CD4-positive, CD25-positive, alpha-beta regulatory T cell (primary cell): ENCODE results near the gene CNNM4. TPM values are rescaled to one million over a fixed set of nuclear protein-coding genes. Genes with fewer than 3 reads are reported as not detected.

Experiments used
- ATAC-seq, 2 donors: fragments of 150-1000 bp; cut with Tn5 transposase; one replicate each; pipeline ENCODE4 v1.10.0; 2021; ENCODE audit warnings: low read depth in 2 of 2, moderate number of reproducible peaks in 2 of 2, moderate library complexity in 1 of 2
- DNase-seq, 3 donors: peaks; one replicate each; pipeline versions ENCODE4 v3.0.0 to v3.0.0-alpha.2; 2012 to 2022; ENCODE audit warnings: mixed read lengths in 1 of 3
- H3K27ac ChIP-seq: one replicate; pipeline ENCODE4 v1.7.0; 2013; ENCODE audit warnings: mild to moderate bottlenecking, low read length; ENCODE audit not compliant: insufficient read depth, poor library complexity, severe bottlenecking
- H3K27me3 ChIP-seq: one replicate; pipeline ENCODE4 v1.7.0; 2013; ENCODE audit warnings: low read length; ENCODE audit not compliant: control insufficient read depth, insufficient read depth
- H3K36me3 ChIP-seq: one replicate; pipeline ENCODE4 v1.7.0; 2013; ENCODE audit warnings: mild to moderate bottlenecking, low read length, moderate library complexity; ENCODE audit not compliant: control insufficient read depth, insufficient read depth
- H3K4me1 ChIP-seq: 2 replicates; pipeline ENCODE4 v1.7.0; 2013; ENCODE audit warnings: mild to moderate bottlenecking, low read length; ENCODE audit not compliant: insufficient read depth, control insufficient read depth, poor library complexity, severe bottlenecking
- H3K4me3 ChIP-seq: one replicate; pipeline ENCODE4 v1.7.0; 2013; ENCODE audit warnings: low read depth, mild to moderate bottlenecking, low read length, moderate library complexity
- H3K9me3 ChIP-seq, 2 experiments: 1 replicate in 1 of 2; 2 replicates in 1 of 2; pipeline ENCODE4 v1.7.0; 2013; ENCODE audit warnings: low read length in 2 of 2, mild to moderate bottlenecking in 1 of 2, moderate library complexity in 1 of 2; ENCODE audit not compliant: control insufficient read depth in 2 of 2
- H3K27ac Mint-ChIP-seq, 3 donors: one replicate each; pipeline ENCODE4 v1.8.0; 2020 to 2022; ENCODE audit warnings: mild to moderate bottlenecking in 3 of 3, mixed read lengths in 3 of 3, moderate library complexity in 2 of 3
- H3K27me3 Mint-ChIP-seq: one replicate; pipeline ENCODE4 v1.8.0; 2022; ENCODE audit warnings: mild to moderate bottlenecking, mixed read lengths
- H3K36me3 Mint-ChIP-seq: one replicate; pipeline ENCODE4 v1.8.0; 2020; ENCODE audit warnings: mixed read lengths
- H3K4me1 Mint-ChIP-seq, 4 donors: one replicate each; pipeline ENCODE4 v1.8.0; 2020 to 2022; ENCODE audit warnings: mixed read lengths in 4 of 4, mild to moderate bottlenecking in 1 of 4
- H3K4me3 Mint-ChIP-seq, 4 donors: one replicate each; pipeline ENCODE4 v1.8.0; 2020 to 2022; ENCODE audit warnings: mild to moderate bottlenecking in 4 of 4, mixed read lengths in 4 of 4, moderate library complexity in 3 of 4
- H3K9me3 Mint-ChIP-seq, 7 donors: one replicate each; pipeline ENCODE4 v1.8.0; 2020 to 2022; ENCODE audit warnings: mixed read lengths in 7 of 7, mild to moderate bottlenecking in 3 of 7, moderate library complexity in 2 of 7
- polyA plus RNA-seq, 4 donors: library from polyadenylated mRNA; unstranded; fragments of 300-500 nt; fragmentation: Illumina TruSeq; gene quantifications; one replicate each; pipeline ENCODE4 v1.2.3, GENCODE V29; 2021
- total RNA-seq: library from RNA; stranded (reverse); gene quantifications from one replicate; pipeline ENCODE4 v1.2.3, GENCODE V29; 2022

The CNNM4 gene
- total and polyA plus RNA-seq, 5 donors from 2014 or later = 0.98 to 11.2 (median 3.1) TPM

- DNase-seq = no peak
- Histone ChIP-seq H3K4me3 (no peak overlapping the region), H3K27me3 (no peaks in the 10 kb centered on the region), H3K4me1 (peaks cover 26% of the 10 kb centered on the region), H3K36me3 (no peaks in the 10 kb centered on the region), H3K27ac (no peak overlapping the region), H3K9me3 (no peaks in the 10 kb centered on the region)
- Mint-ChIP-seq H3K27me3 (no peaks in the 10 kb centered on the region), H3K4me3 (peak overlapping the region in 1 of 4 donors; percentile 20), H3K4me1 (peaks cover 18 to 57% (median 32%) of the 10 kb centered on the region in 4 donors), H3K36me3 (peaks cover 14% of the 10 kb centered on the region), H3K27ac (peak overlapping the region in 2 of 3 donors; percentile 15 to 51), H3K9me3 (no peaks in the 10 kb centered on the region)
- no peak for ATAC-seq
Observed at GRCh38 chr2:96809951-96810782, 49.5 kb downstream of the CNNM4 start.

GRCh38 chr2:96810783-96811192 is 50.1 kb downstream of the CNNM4 start:
- no peak overlapping the region for H3K27ac ChIP-seq
- H3K9me3 ChIP-seq = no peaks in the 10 kb centered on the region
- ATAC-seq (no peak), DNase-seq (no peak)
- Mint-ChIP-seq H3K4me3 (no peak overlapping the region), H3K27me3 (no peaks in the 10 kb centered on the region), H3K27ac (peak overlapping the region; percentile 35 to 69 (median 51)), H3K9me3 (no peaks in the 10 kb centered on the region), H3K36me3 (peaks cover 14% of the 10 kb centered on the region), H3K4me1 (peaks cover 23 to 61% (median 36%) of the 10 kb centered on the region in 4 donors)
- peaks cover 29% of the 10 kb centered on the region for H3K4me1 ChIP-seq
- H3K27me3 ChIP-seq = no peaks in the 10 kb centered on the region
- no peaks in the 10 kb centered on the region for H3K36me3 ChIP-seq
- no peak overlapping the region for H3K4me3 ChIP-seq

GRCh38 chr2:96811917-96812316 is 51.2 kb downstream of the CNNM4 start:
- Mint-ChIP-seq H3K4me1 (peaks cover 15 to 52% (median 27%) of the 10 kb centered on the region in 4 donors), H3K36me3 (peaks cover 9% of the 10 kb centered on the region), H3K9me3 (no peaks in the 10 kb centered on the region), H3K4me3 (peak overlapping the region in 2 of 4 donors; percentile 5 to 31), H3K27me3 (no peaks in the 10 kb centered on the region), H3K27ac (peak overlapping the region in 2 of 3 donors; percentile 29 to 35)
- no peaks in the 10 kb centered on the region for H3K36me3 ChIP-seq
- no peak overlapping the region for H3K4me3 ChIP-seq
- ATAC-seq (no peak), DNase-seq (no peak)
- no peaks in the 10 kb centered on the region for H3K9me3 ChIP-seq
- peaks cover 21% of the 10 kb centered on the region for H3K4me1 ChIP-seq
- no peak overlapping the region for H3K27ac ChIP-seq
- no peaks in the 10 kb centered on the region for H3K27me3 ChIP-seq

GRCh38 chr2:96813656-96814055 is 53.0 kb downstream of the CNNM4 start:
- Histone ChIP-seq H3K4me3 (no peak overlapping the region), H3K9me3 (no peaks in the 10 kb centered on the region), H3K36me3 (no peaks in the 10 kb centered on the region), H3K27ac (no peak overlapping the region), H3K27me3 (no peaks in the 10 kb centered on the region), H3K4me1 (peaks cover 23% of the 10 kb centered on the region)
- Mint-ChIP-seq H3K27me3 (no peaks in the 10 kb centered on the region), H3K4me3 (peak overlapping the region in 2 of 4 donors; percentile 66 to 77), H3K36me3 (peaks cover 3% of the 10 kb centered on the region), H3K9me3 (no peaks in the 10 kb centered on the region), H3K27ac (no peak overlapping the region), H3K4me1 (peaks cover 16 to 53% (median 33%) of the 10 kb centered on the region in 4 donors)
- no peak for DNase-seq
- ATAC-seq = no peak

- DNase-seq = peak in 1 of 3 donors; percentile 62
- Mint-ChIP-seq H3K4me3 (peak overlapping the region; percentile 93 to 96 (median 94)), H3K4me1 (peaks cover 30 to 65% (median 51%) of the 10 kb centered on the region in 4 donors), H3K36me3 (peaks cover 8% of the 10 kb centered on the region), H3K27ac (peak overlapping the region; percentile 86 to 90 (median 89)), H3K9me3 (no peaks in the 10 kb centered on the region), H3K27me3 (no peaks in the 10 kb centered on the region)
- H3K36me3 ChIP-seq = no peaks in the 10 kb centered on the region
- peak overlapping the region; percentile 69 for H3K27ac ChIP-seq
- peak overlapping the region; percentile 73 for H3K4me3 ChIP-seq
- peaks cover 41% of the 10 kb centered on the region for H3K4me1 ChIP-seq
- ATAC-seq = no peak
- H3K9me3 ChIP-seq = no peaks in the 10 kb centered on the region
- no peaks in the 10 kb centered on the region for H3K27me3 ChIP-seq
Observed at GRCh38 chr2:96815326-96816126, 54.8 kb downstream of the CNNM4 start.

GRCh38 chr2:96816127-96816835 is 55.6 kb downstream of the CNNM4 start, which contains the start of gene CNNM3:
Gene CNNM3, plus strand, starts transcription at chr2:96816268. Its CDS starts 10 bp downstream, at chr2:96816278.
- Mint-ChIP-seq H3K4me3 (peak within 1 kb of the TSS; percentile 93 to 96 (median 96)), H3K36me3 (peaks cover 8% of the 10 kb centered on the region), H3K9me3 (no peaks in the 10 kb centered on the region), H3K27me3 (no peaks in the 10 kb centered on the region), H3K27ac (peak within 1 kb of the TSS; percentile 86 to 90 (median 89)), H3K4me1 (peaks cover 30 to 67% (median 53%) of the 10 kb centered on the region in 4 donors)
- no peaks in the 10 kb centered on the region for H3K9me3 ChIP-seq
- peak within 1 kb of the TSS; percentile 69 for H3K27ac ChIP-seq
- DNase-seq (peak; percentile 93 to 95 (median 94)), ATAC-seq (peak; percentile 90 to 92)
- peaks cover 5% of the 10 kb centered on the region for H3K36me3 ChIP-seq
- peak within 1 kb of the TSS; percentile 75 for H3K4me3 ChIP-seq
- peaks cover 48% of the 10 kb centered on the region for H3K4me1 ChIP-seq
- H3K27me3 ChIP-seq = no peaks in the 10 kb centered on the region
